A549 treated with Mapracorat at 1 μM for 4 hours (cell line): Measurements from ENCODE around the gene MRPS15. TPM values are rescaled to one million over a fixed set of nuclear protein-coding genes. Genes with fewer than 3 reads are reported as not detected.

Source experiments
- total RNA-seq: library from RNA; stranded (reverse); fragments of 200-300 nt; extraction: Qiagen RNA extraction; gene quantifications from 5 replicates; pipeline ENCODE4 v1.2.3, GENCODE V29; 2022

The MRPS15 gene
- total RNA-seq, result 73.9 to 86.0 TPM (median 81.7 TPM) in 5 replicates

GRCh38 chr1:36463803-36464604, at the start of gene MRPS15:
Gene MRPS15 (minus strand): TSS chr1:36464384. CDS start chr1:36464275, 109 bp downstream.

GRCh38 chr1:36482724-36483388, 18.7 kb upstream of the MRPS15 start, which contains the start of gene CSF3R:
Gene CSF3R (minus strand): TSS chr1:36482913. CDS start chr1:36479496, 3,417 bp downstream.

GRCh38 chr1:36450270-36450918, 13.8 kb downstream of the MRPS15 start, which contains the start of gene OSCP1:
Gene OSCP1 (minus strand): TSS chr1:36450451. CDS start chr1:36450369, 82 bp downstream.

Other genes starting within 250 kb of the MRPS15 start
- 62.8 to 73.5 TPM (median 69.7 TPM) in 5 replicates for gene THRAP3, start 239.9 kb downstream of the MRPS15 start, total RNA-seq
- 1.9 to 3.8 TPM (median 2.4 TPM) in 5 replicates for gene SH3D21, start 158.0 kb downstream of the MRPS15 start, total RNA-seq
- 9.5 to 25.0 TPM (median 23.7 TPM) in 5 replicates for gene EVA1B, start 140.7 kb downstream of the MRPS15 start, total RNA-seq
- 8.3 to 11.0 TPM (median 10.7 TPM) in 5 replicates for gene STK40, start 78.5 kb downstream of the MRPS15 start, total RNA-seq
- 40.4 to 47.1 TPM (median 43.0 TPM) in 5 replicates for gene LSM10, start 66.5 kb downstream of the MRPS15 start, total RNA-seq
- gene OSCP1, start 13.9 kb downstream of the MRPS15 start, total RNA-seq, result 5.0 to 7.5 TPM (median 6.7 TPM) in 5 replicates
- gene CSF3R, start 18.5 kb upstream of the MRPS15 start, total RNA-seq, result not detected in 5 replicates